Astrocyte (in vitro differentiated cells and primary cell): ENCODE results near the gene SLC27A2. TPM values are rescaled to one million over a fixed set of nuclear protein-coding genes. Genes with fewer than 3 reads are reported as not detected.

Experiments
- DNase-seq: peaks from one replicate; pipeline ENCODE4 v3.0.0-alpha.2; 2010; ENCODE audit warnings: low read depth
- FAIRE-seq: peaks from 2 replicates; lab custom pipeline; 2011; peaks lifted over from hg19 to GRCh38; lab: Jason Lieb, UNC
- H2AFZ ChIP-seq: 2 replicates; pipeline ENCODE4 v1.6.0; 2012; ENCODE audit warnings: low read depth, low read length, inconsistent platforms
- H3K27ac ChIP-seq: 2 replicates; pipeline ENCODE4 v1.5.1; 2011; ENCODE audit warnings: low read depth, low read length, inconsistent platforms
- H3K27me3 ChIP-seq: 2 replicates; pipeline ENCODE4 v1.6.0; 2011; ENCODE audit warnings: low read length, inconsistent platforms; ENCODE audit not compliant: insufficient read depth
- H3K36me3 ChIP-seq: 2 replicates; pipeline ENCODE4 v1.5.1; 2011; ENCODE audit warnings: low read length, inconsistent platforms; ENCODE audit not compliant: insufficient read depth
- H3K4me1 ChIP-seq: 2 replicates; pipeline ENCODE4 v1.5.1; 2011; ENCODE audit warnings: low read length, inconsistent platforms; ENCODE audit not compliant: insufficient read depth
- H3K4me2 ChIP-seq: 2 replicates; pipeline ENCODE4 v1.6.0; 2012; ENCODE audit warnings: low read length, inconsistent platforms
- H3K4me3 ChIP-seq: 2 replicates; pipeline ENCODE4 v1.5.1; 2011; ENCODE audit warnings: low read depth, mild to moderate bottlenecking, low read length, inconsistent platforms; ENCODE audit not compliant: insufficient read depth
- H3K79me2 ChIP-seq: 2 replicates; pipeline ENCODE4 v1.6.0; 2012; ENCODE audit warnings: mild to moderate bottlenecking, low read length, inconsistent platforms; ENCODE audit not compliant: insufficient read depth
- H3K9ac ChIP-seq: 2 replicates; pipeline ENCODE4 v1.6.0; 2012; ENCODE audit warnings: mild to moderate bottlenecking, low read length, inconsistent platforms
- H3K9me3 ChIP-seq: 2 replicates; pipeline ENCODE4 v1.5.1; 2012; ENCODE audit warnings: low read depth, mild to moderate bottlenecking, low read length, inconsistent platforms; ENCODE audit not compliant: insufficient read depth
- H4K20me1 ChIP-seq: 2 replicates; pipeline ENCODE4 v1.6.0; 2012; ENCODE audit warnings: low read length, inconsistent platforms; ENCODE audit not compliant: insufficient read depth
- H3K27ac Mint-ChIP-seq: one replicate; pipeline ENCODE4 v1.8.0; 2021; ENCODE audit warnings: mild to moderate bottlenecking, mixed read lengths; ENCODE audit not compliant: unreplicated experiment
- H3K27me3 Mint-ChIP-seq: one replicate; pipeline ENCODE4 v1.8.0; 2021; ENCODE audit warnings: low read depth, mixed read lengths; ENCODE audit not compliant: unreplicated experiment
- H3K36me3 Mint-ChIP-seq: one replicate; pipeline ENCODE4 v1.8.0; 2021; ENCODE audit warnings: low read depth, mixed read lengths; ENCODE audit not compliant: unreplicated experiment
- H3K4me1 Mint-ChIP-seq: one replicate; pipeline ENCODE4 v1.8.0; 2021; ENCODE audit warnings: low read depth, mixed read lengths; ENCODE audit not compliant: unreplicated experiment
- H3K4me3 Mint-ChIP-seq: one replicate; pipeline ENCODE4 v1.8.0; 2021; ENCODE audit warnings: mild to moderate bottlenecking, moderate library complexity, mixed read lengths; ENCODE audit not compliant: unreplicated experiment
- H3K9me3 Mint-ChIP-seq: one replicate; pipeline ENCODE4 v1.8.0; 2021; ENCODE audit warnings: mild to moderate bottlenecking, mixed read lengths; ENCODE audit not compliant: unreplicated experiment
- CTCF ChIP-seq: IDR thresholded peaks from 2 replicates; pipeline ENCODE4 v1.5.1; 2011; ENCODE audit warnings: low read depth, mild to moderate bottlenecking, inconsistent platforms, low read length, moderate library complexity; ENCODE audit not compliant: insufficient read depth
- EZH2 ChIP-seq: IDR thresholded peaks from 2 replicates; pipeline ENCODE4 v1.6.1; 2012; ENCODE audit warnings: mild to moderate bottlenecking, low read length, inconsistent platforms; ENCODE audit not compliant: insufficient read depth
- total RNA-seq: library from RNA; stranded (reverse); gene quantifications from 2 replicates; pipeline ENCODE4 v1.2.1, GENCODE V29; 2021

Gene SLC27A2
- total RNA-seq, 1 donor from 2014 or later: 0.82 TPM

GRCh38 chr15:50250760-50251394, 68.9 kb downstream of the SLC27A2 start:
- no peaks in the 10 kb centered on the region for H3K4me1 ChIP-seq
- H3K9ac ChIP-seq: no peak overlapping the region
- no peak for TF ChIP-seq CTCF
- TF ChIP-seq EZH2: no peak
- H3K36me3 ChIP-seq: no peaks in the 10 kb centered on the region
- peaks cover 10% of the 10 kb centered on the region for H3K27me3 ChIP-seq
- no peak for FAIRE-seq
- H3K9me3 Mint-ChIP-seq: no peaks in the 10 kb centered on the region
- H3K4me3 Mint-ChIP-seq: no peak overlapping the region
- H4K20me1 ChIP-seq: no peaks in the 10 kb centered on the region
- no peaks in the 10 kb centered on the region for H3K9me3 ChIP-seq
- H3K27me3 Mint-ChIP-seq: peaks cover 7% of the 10 kb centered on the region
- H3K4me3 ChIP-seq: no peak overlapping the region
- H3K79me2 ChIP-seq: no peaks in the 10 kb centered on the region
- DNase-seq: no peak
- no peak overlapping the region for H3K4me2 ChIP-seq
- H3K36me3 Mint-ChIP-seq: no peaks in the 10 kb centered on the region
- no peak overlapping the region for H3K27ac Mint-ChIP-seq
- peaks cover 8% of the 10 kb centered on the region for H3K4me1 Mint-ChIP-seq
- no peak overlapping the region for H3K27ac ChIP-seq
- H2AFZ ChIP-seq: no peak overlapping the region

DNA sequence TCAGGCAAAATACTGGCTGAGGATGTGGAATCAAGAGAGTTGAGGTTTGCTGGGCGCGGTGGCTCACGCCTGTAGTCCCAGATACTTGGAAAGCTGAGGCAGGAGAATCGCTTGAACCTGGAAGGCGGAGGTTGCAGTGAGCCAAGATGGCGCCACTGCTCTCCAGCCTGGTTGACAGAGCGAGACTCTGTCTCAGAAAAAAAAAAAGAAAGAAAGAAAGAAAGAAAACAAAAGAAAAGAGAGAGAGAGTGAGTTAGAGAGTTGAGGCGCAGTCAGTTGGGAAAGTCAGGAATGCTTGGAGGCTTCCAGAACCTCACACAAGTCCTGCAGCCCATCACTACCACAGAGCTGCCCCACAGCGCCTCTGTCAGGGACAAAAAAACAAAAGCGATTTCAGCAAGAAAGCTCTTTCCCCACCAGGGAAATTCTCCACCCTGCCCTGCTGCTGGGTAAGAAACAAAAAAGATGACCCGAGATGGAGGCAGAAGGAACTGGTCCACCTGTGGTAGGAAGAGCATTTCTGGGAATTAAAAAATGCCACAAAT, 69.7 kb downstream of the SLC27A2 start:
- Mint-ChIP-seq H3K9me3 (peaks cover 2% of the 10 kb centered on the region), H3K4me1 (peaks cover 8% of the 10 kb centered on the region), H3K36me3 (no peaks in the 10 kb centered on the region), H3K27ac (no peak overlapping the region), H3K27me3 (peaks cover 7% of the 10 kb centered on the region), H3K4me3 (no peak overlapping the region)
- H3K27ac ChIP-seq: no peak overlapping the region
- H3K4me3 ChIP-seq: no peak overlapping the region
- no peaks in the 10 kb centered on the region for H4K20me1 ChIP-seq
- no peaks in the 10 kb centered on the region for H3K79me2 ChIP-seq
- DNase-seq: peak; percentile 12
- no peaks in the 10 kb centered on the region for H3K9me3 ChIP-seq
- no peak overlapping the region for H3K4me2 ChIP-seq
- H3K36me3 ChIP-seq: no peaks in the 10 kb centered on the region
- no peak overlapping the region for H2AFZ ChIP-seq
- FAIRE-seq: no peak
- peaks cover 10% of the 10 kb centered on the region for H3K27me3 ChIP-seq
- H3K4me1 ChIP-seq: no peaks in the 10 kb centered on the region
- TF ChIP-seq CTCF (no peak), EZH2 (no peak)
- no peak overlapping the region for H3K9ac ChIP-seq

DNA sequence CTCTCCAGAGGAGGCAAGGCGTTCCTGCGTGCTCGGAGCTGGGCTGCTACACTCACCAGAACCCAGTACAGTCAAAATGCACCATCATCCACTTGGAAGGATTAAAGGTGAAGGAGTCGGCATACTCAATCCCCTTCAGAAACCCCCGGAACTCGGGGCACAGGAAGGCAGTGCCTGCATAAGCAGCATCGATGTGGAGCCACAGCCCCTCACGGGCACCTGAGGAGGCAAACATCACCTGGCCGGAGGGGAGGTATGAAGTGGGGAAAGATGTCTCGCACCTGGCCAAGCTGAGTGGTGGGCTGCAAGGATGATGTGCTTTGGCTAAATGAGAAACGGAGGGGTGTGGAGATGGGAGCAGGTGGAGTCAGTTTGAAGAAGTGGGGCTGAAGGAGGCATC, 70.6 kb downstream of the SLC27A2 start:
- Histone ChIP-seq H3K4me3 (no peak overlapping the region), H3K79me2 (no peaks in the 10 kb centered on the region), H3K9ac (no peak overlapping the region), H3K4me1 (no peaks in the 10 kb centered on the region), H3K27me3 (peaks cover 10% of the 10 kb centered on the region), H3K4me2 (no peak overlapping the region), H3K36me3 (no peaks in the 10 kb centered on the region), H3K27ac (no peak overlapping the region), H2AFZ (no peak overlapping the region), H3K9me3 (no peaks in the 10 kb centered on the region), H4K20me1 (no peaks in the 10 kb centered on the region)
- DNase-seq (no peak), FAIRE-seq (no peak)
- TF ChIP-seq EZH2: no peak
- TF ChIP-seq CTCF: no peak
- Mint-ChIP-seq H3K27ac (no peak overlapping the region), H3K36me3 (no peaks in the 10 kb centered on the region), H3K9me3 (peaks cover 2% of the 10 kb centered on the region), H3K27me3 (peaks cover 7% of the 10 kb centered on the region), H3K4me1 (peaks cover 6% of the 10 kb centered on the region), H3K4me3 (no peak overlapping the region)
